ENCODE data around the gene PURB. TPM values are rescaled to one million over a fixed set of nuclear protein-coding genes. Genes with fewer than 3 reads are reported as not detected.

Gene PURB
- total RNA-seq, 4 donors from 2014 or later: 28.1 to 39.3 (median 31.3) TPM

GRCh38 chr7:44883961-44884620 is 1.2 kb downstream of the PURB start:
- DNase-seq (ENCODE audit: low spot score in 2 of 2): no peak
- Histone ChIP-seq H3K4me3 (peak overlapping the region; percentile 87), H3K9me3 (no peaks in the 10 kb centered on the region), H3K27ac (peak overlapping the region; percentile 98), H3K4me1 (peaks cover 63% of the 10 kb centered on the region), H3K36me3 (no peaks in the 10 kb centered on the region), H3K27me3 (no peaks in the 10 kb centered on the region)
- 14% methylated on average over 24 of the region's 24 CpGs for WGBS
- TF ChIP-seq CTCF (IDR thresholded peaks at IDR 0.05) (no peak), EP300 (IDR thresholded peaks at IDR 0.05) (no peak), POLR2A (IDR thresholded peaks at IDR 0.05) (no peak), POLR2AphosphoS5 (IDR thresholded peaks at IDR 0.05) (no peak)

DNA sequence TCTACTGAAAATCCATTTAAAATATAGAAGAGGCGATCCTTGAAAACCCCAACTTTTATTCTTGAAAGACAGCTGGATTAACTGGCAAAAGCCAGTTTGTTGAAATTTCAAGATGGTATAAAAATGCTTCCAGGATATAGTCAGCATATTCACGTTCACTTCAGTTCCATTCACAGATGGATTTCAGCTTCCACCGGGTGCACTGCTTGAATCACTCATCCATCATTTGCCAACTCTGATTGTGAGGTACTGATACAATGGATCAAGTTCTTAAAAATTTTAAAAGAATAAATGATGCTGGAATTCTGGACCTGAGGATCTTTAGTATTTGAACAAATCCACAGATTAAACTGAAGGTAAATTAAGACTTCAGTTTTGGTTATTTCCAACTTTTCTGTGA is 2.4 kb downstream of the PURB start:
- no peak overlapping the region for H3K27ac ChIP-seq
- H3K36me3 ChIP-seq: no peaks in the 10 kb centered on the region
- TF ChIP-seq POLR2A (IDR thresholded peaks at IDR 0.05) (no peak), EP300 (IDR thresholded peaks at IDR 0.05) (no peak), CTCF (IDR thresholded peaks at IDR 0.05) (no peak), POLR2AphosphoS5 (IDR thresholded peaks at IDR 0.05) (no peak)
- no peaks in the 10 kb centered on the region for H3K9me3 ChIP-seq
- H3K4me3 ChIP-seq: peak overlapping the region; percentile 29
- no peak for DNase-seq (ENCODE audit: low spot score in 2 of 2)
- WGBS: 41% methylated on average over 3 of the region's 3 CpGs
- H3K27me3 ChIP-seq: no peaks in the 10 kb centered on the region
- H3K4me1 ChIP-seq: peaks cover 63% of the 10 kb centered on the region

- no peak for DNase-seq (ENCODE audit: low spot score in 2 of 2)
- Histone ChIP-seq H3K4me1 (peaks cover 61% of the 10 kb centered on the region), H3K36me3 (no peaks in the 10 kb centered on the region), H3K4me3 (peak overlapping the region; percentile 29), H3K9me3 (no peaks in the 10 kb centered on the region), H3K27ac (no peak overlapping the region), H3K27me3 (no peaks in the 10 kb centered on the region)
- TF ChIP-seq POLR2AphosphoS5 (IDR thresholded peaks at IDR 0.05) (no peak), CTCF (IDR thresholded peaks at IDR 0.05) (no peak), EP300 (IDR thresholded peaks at IDR 0.05) (no peak), POLR2A (IDR thresholded peaks at IDR 0.05) (no peak)
Measured at GRCh38 chr7:44881610-44882009, 3.7 kb downstream of the PURB start.

GRCh38 chr7:44881066-44881600 is 4.2 kb downstream of the PURB start:
- DNase-seq (ENCODE audit: low spot score in 2 of 2): no peak
- WGBS: 17% methylated on average over 1 of the region's 1 CpG
- TF ChIP-seq POLR2A (IDR thresholded peaks at IDR 0.05) (no peak), CTCF (IDR thresholded peaks at IDR 0.05) (no peak), EP300 (IDR thresholded peaks at IDR 0.05) (no peak), POLR2AphosphoS5 (IDR thresholded peaks at IDR 0.05) (no peak)
- H3K27me3 ChIP-seq: no peaks in the 10 kb centered on the region
- H3K9me3 ChIP-seq: no peaks in the 10 kb centered on the region
- H3K4me3 ChIP-seq: peak overlapping the region; percentile 29
- no peak overlapping the region for H3K27ac ChIP-seq
- H3K4me1 ChIP-seq: peaks cover 56% of the 10 kb centered on the region
- no peaks in the 10 kb centered on the region for H3K36me3 ChIP-seq

- no peaks in the 10 kb centered on the region for H3K27me3 ChIP-seq
- H3K9me3 ChIP-seq: no peaks in the 10 kb centered on the region
- DNase-seq (ENCODE audit: low spot score in 2 of 2): no peak
- TF ChIP-seq POLR2A (IDR thresholded peaks at IDR 0.05): no peak
- no peak for TF ChIP-seq CTCF (IDR thresholded peaks at IDR 0.05)
- no peak for TF ChIP-seq POLR2AphosphoS5 (IDR thresholded peaks at IDR 0.05)
- TF ChIP-seq EP300 (IDR thresholded peaks at IDR 0.05): no peak
- H3K4me3 ChIP-seq: peak overlapping the region; percentile 29
- H3K36me3 ChIP-seq: no peaks in the 10 kb centered on the region
- peaks cover 54% of the 10 kb centered on the region for H3K4me1 ChIP-seq
- H3K27ac ChIP-seq: no peak overlapping the region
- 32% methylated on average over 4 of the region's 4 CpGs for WGBS
Measured at GRCh38 chr7:44880317-44881018, 4.9 kb downstream of the PURB start.
